Measurements from ENCODE around the gene MSI2. TPM values are rescaled to one million over a fixed set of nuclear protein-coding genes. Genes with fewer than 3 reads are reported as not detected.

The MSI2 gene
- total and polyA plus RNA-seq, 2 experiments from 2014 or later, result 15.7 to 76.4 TPM

GRCh38 chr17:57570724-57571344 lies 314.5 kb downstream of the MSI2 start:
- no peaks in the 10 kb centered on the region for H3K4me1 ChIP-seq (ENCODE audit: low read depth)
- H3K27ac ChIP-seq, result no peak overlapping the region
- H3K4me3 ChIP-seq, result no peak overlapping the region
- no peaks in the 10 kb centered on the region for H3K27me3 ChIP-seq
- TF ChIP-seq, protein P1, sequence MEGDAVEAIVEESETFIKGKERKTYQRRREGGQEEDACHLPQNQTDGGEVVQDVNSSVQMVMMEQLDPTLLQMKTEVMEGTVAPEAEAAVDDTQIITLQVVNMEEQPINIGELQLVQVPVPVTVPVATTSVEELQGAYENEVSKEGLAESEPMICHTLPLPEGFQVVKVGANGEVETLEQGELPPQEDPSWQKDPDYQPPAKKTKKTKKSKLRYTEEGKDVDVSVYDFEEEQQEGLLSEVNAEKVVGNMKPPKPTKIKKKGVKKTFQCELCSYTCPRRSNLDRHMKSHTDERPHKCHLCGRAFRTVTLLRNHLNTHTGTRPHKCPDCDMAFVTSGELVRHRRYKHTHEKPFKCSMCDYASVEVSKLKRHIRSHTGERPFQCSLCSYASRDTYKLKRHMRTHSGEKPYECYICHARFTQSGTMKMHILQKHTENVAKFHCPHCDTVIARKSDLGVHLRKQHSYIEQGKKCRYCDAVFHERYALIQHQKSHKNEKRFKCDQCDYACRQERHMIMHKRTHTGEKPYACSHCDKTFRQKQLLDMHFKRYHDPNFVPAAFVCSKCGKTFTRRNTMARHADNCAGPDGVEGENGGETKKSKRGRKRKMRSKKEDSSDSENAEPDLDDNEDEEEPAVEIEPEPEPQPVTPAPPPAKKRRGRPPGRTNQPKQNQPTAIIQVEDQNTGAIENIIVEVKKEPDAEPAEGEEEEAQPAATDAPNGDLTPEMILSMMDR (IDR thresholded peaks at IDR 0.05; ENCODE audit: low read depth, low read length), result no peak
- H3K9me3 ChIP-seq (ENCODE audit: low read depth), result no peaks in the 10 kb centered on the region
- no peak for DNase-seq (ENCODE audit: low read depth in 1 of 2, low spot score in 1 of 2)
- H3K36me3 ChIP-seq, result no peaks in the 10 kb centered on the region

DNA sequence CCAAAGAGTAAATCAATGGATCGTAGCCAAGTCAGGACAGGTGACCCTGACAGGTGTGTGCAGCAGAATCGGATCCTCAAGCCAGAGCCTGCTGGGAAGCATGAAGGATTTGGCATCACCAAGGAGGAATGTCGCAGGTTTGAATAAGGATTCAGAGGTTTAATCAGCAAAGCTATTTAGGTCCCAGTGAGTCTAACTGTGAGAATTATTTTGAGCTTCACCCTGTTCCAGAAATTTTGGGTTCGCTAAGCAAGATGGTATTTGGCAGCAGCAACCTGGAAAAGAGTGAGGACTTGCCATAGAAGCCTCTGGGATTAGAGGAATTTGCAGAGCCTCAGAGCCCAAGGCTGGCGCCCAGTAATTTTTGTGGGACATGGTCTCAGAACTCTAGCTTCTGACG lies 315.7 kb downstream of the MSI2 start:
- no peak overlapping the region for H3K4me3 ChIP-seq
- TF ChIP-seq, protein P1 (IDR thresholded peaks at IDR 0.05; ENCODE audit: low read depth, low read length), result no peak
- no peaks in the 10 kb centered on the region for H3K4me1 ChIP-seq (ENCODE audit: low read depth)
- no peak overlapping the region for H3K27ac ChIP-seq
- no peak for DNase-seq (ENCODE audit: low read depth in 1 of 2, low spot score in 1 of 2)
- no peaks in the 10 kb centered on the region for H3K9me3 ChIP-seq (ENCODE audit: low read depth)
- H3K36me3 ChIP-seq, result no peaks in the 10 kb centered on the region
- H3K27me3 ChIP-seq, result no peaks in the 10 kb centered on the region

GRCh38 chr17:57572600-57572999 lies 316.3 kb downstream of the MSI2 start:
- TF ChIP-seq, protein P1 (IDR thresholded peaks at IDR 0.05; ENCODE audit: low read depth, low read length), result no peak
- DNase-seq (ENCODE audit: low read depth in 1 of 2, low spot score in 1 of 2), result no peak
- Histone ChIP-seq H3K27ac (no peak overlapping the region), H3K27me3 (no peaks in the 10 kb centered on the region), H3K4me3 (no peak overlapping the region), H3K4me1 (ENCODE audit: low read depth) (peaks cover 4% of the 10 kb centered on the region), H3K36me3 (no peaks in the 10 kb centered on the region), H3K9me3 (ENCODE audit: low read depth) (no peaks in the 10 kb centered on the region)

DNA sequence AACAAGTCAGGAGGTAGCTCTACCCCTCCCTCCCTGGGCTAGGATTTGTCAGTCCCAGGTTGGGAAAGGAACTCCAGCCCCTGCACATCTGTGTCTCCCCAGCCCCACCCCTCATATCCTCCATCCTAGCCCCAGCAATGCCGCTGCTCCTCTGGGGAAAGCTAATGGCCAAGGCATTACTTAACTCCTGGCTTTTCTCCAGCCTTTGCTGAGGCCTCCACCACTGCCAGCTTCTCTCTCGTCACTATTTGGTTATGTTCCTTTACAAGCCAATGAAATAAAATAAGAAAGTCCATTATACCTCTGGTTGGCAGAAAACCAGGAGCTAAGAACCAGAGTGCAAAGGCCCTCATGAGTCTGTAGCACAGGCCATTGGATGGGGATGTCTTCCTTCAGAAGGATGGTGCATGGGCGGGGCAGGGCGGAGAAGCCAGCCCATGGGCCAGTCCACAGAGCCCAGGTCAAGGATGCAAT lies 317.8 kb downstream of the MSI2 start:
- Histone ChIP-seq H3K27me3 (no peaks in the 10 kb centered on the region), H3K4me1 (ENCODE audit: low read depth) (peaks cover 10% of the 10 kb centered on the region), H3K9me3 (ENCODE audit: low read depth) (no peaks in the 10 kb centered on the region), H3K4me3 (no peak overlapping the region), H3K27ac (no peak overlapping the region), H3K36me3 (no peaks in the 10 kb centered on the region)
- TF ChIP-seq, protein P1 (IDR thresholded peaks at IDR 0.05; ENCODE audit: low read depth, low read length), result no peak
- peak in 1 of 2 donors; percentile 88 for DNase-seq (ENCODE audit: low read depth in 1 of 2, low spot score in 1 of 2)

GRCh38 chr17:57576744-57577143 lies 320.4 kb downstream of the MSI2 start:
- TF ChIP-seq, protein P1 (IDR thresholded peaks at IDR 0.05; ENCODE audit: low read depth, low read length), result no peak
- no peak overlapping the region for H3K4me3 ChIP-seq
- no peak overlapping the region for H3K27ac ChIP-seq
- peaks cover 10% of the 10 kb centered on the region for H3K4me1 ChIP-seq (ENCODE audit: low read depth)
- no peaks in the 10 kb centered on the region for H3K9me3 ChIP-seq (ENCODE audit: low read depth)
- H3K36me3 ChIP-seq, result no peaks in the 10 kb centered on the region
- H3K27me3 ChIP-seq, result no peaks in the 10 kb centered on the region
- DNase-seq (ENCODE audit: low read depth in 1 of 2, low spot score in 1 of 2), result no peak
